Measurements from ENCODE around the gene TGFBR3. TPM values are rescaled to one million over a fixed set of nuclear protein-coding genes. Genes with fewer than 3 reads are reported as not detected.
A peak's percentile ranks its signal among the peaks of the same experiment; 100 is the strongest.

The TGFBR3 gene
- total and polyA plus RNA-seq, 2 of the 13 experiments (the other 11 are each of a cell fraction or from before 2014, with no cell fraction given): 76.5 to 195 TPM

DNA sequence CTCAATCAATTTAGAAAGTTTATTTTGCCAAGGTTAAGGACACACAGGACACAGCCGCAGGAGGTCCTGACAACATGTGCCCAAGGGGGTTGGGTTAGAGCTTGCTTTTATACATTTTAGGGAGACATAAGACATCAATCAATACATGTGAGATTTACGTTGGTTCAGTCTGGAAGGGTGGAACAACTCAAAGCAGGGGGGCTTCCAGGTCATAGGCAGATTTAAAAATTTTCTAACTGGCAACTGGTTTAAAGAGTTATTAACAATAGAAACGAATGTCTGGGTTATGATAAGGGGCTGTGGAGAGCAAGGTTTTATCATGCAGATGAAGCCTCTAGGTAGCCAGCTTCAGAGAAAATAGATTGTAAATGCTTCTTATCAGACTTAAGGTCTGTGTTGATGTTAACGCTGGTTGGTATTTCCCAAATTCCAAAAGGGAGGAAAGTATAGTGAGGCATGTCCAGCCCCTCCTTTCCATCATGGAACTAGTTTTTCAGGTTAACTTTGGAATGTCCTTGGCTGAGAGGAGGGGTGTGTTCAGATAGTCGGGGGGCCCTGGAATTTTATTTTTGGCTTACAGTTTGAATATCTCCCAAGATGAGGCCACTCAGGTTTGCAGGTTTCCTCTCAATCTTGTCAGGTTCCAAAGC is 31.0 kb upstream of the TGFBR3 start (continued):
- TF ChIP-seq, protein P1, sequence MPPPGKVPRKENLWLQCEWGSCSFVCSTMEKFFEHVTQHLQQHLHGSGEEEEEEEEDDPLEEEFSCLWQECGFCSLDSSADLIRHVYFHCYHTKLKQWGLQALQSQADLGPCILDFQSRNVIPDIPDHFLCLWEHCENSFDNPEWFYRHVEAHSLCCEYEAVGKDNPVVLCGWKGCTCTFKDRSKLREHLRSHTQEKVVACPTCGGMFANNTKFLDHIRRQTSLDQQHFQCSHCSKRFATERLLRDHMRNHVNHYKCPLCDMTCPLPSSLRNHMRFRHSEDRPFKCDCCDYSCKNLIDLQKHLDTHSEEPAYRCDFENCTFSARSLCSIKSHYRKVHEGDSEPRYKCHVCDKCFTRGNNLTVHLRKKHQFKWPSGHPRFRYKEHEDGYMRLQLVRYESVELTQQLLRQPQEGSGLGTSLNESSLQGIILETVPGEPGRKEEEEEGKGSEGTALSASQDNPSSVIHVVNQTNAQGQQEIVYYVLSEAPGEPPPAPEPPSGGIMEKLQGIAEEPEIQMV (CRISPR knock-in tag; IDR thresholded peaks at IDR 0.05; ENCODE audit: low read depth): no peak
- TF ChIP-seq, protein P2, sequence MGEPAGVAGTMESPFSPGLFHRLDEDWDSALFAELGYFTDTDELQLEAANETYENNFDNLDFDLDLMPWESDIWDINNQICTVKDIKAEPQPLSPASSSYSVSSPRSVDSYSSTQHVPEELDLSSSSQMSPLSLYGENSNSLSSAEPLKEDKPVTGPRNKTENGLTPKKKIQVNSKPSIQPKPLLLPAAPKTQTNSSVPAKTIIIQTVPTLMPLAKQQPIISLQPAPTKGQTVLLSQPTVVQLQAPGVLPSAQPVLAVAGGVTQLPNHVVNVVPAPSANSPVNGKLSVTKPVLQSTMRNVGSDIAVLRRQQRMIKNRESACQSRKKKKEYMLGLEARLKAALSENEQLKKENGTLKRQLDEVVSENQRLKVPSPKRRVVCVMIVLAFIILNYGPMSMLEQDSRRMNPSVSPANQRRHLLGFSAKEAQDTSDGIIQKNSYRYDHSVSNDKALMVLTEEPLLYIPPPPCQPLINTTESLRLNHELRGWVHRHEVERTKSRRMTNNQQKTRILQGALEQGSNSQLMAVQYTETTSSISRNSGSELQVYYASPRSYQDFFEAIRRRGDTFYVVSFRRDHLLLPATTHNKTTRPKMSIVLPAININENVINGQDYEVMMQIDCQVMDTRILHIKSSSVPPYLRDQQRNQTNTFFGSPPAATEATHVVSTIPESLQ (CRISPR knock-in tag; conservative IDR thresholded peaks at IDR 0.05): no peak
- TF ChIP-seq ZSCAN21 (CRISPR knock-in tag; IDR thresholded peaks at IDR 0.05; ENCODE audit: borderline replicate concordance): no peak
- TF ChIP-seq LCORL (IDR thresholded peaks at IDR 0.05): no peak
- no peak for TF ChIP-seq LCORL (CRISPR knock-in tag; IDR thresholded peaks at IDR 0.05)

DNA sequence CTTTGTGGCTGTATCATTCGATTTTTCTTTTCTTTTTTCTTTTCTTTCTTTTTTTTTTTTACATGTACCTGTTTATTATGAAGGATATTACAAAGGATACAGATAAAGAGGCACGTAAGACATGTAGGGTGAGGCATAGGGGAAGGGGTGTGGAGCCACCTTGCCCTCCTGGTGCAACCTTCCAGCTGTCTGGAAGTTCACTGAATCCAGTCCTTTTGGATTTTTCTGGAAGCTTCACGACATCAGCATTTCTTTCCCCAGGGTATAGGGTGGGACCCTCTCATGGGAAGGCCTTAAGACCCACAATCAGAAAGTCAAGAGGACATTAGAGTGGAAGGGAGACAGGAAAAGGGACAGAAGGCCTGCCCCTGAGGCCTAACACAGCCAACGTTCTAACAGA is 30.1 kb upstream of the TGFBR3 start:
- Histone ChIP-seq H3K79me2 (ENCODE audit: insufficient read depth, low read length) (no peaks in the 10 kb centered on the region), H3K9me3 (ENCODE audit: low read length) (no peaks in the 10 kb centered on the region), H3K36me3 (replicated peaks in 1 of 2; ENCODE audit: control insufficient read depth in 1 of 2, insufficient read depth in 2 of 2, low read length in 2 of 2) (no peaks in the 10 kb centered on the region), H3K4me1 (ENCODE audit: insufficient read depth, low read length) (peaks cover 26% of the 10 kb centered on the region), H3K9ac (ENCODE audit: insufficient read depth, low read depth, low read length) (no peak overlapping the region), H4K20me1 (ENCODE audit: insufficient read depth, low read length) (no peaks in the 10 kb centered on the region), H3K27ac (ENCODE audit: extremely low read length, insufficient read depth, low read length) (no peak overlapping the region), H3K27me3 (ENCODE audit: control insufficient read depth in 1 of 2, insufficient read depth in 2 of 2, low read length in 2 of 2) (no peaks in the 10 kb centered on the region; a peak in 1 of 5 replicates), H3K4me2 (ENCODE audit: low read depth, low read length) (peak overlapping the region; percentile 51; the same call in 1 of the 2 replicates), H2AFZ (ENCODE audit: low read length) (no peak overlapping the region), H3K4me3 (replicated peaks in 1 of 3; ENCODE audit: insufficient read depth in 1 of 3, low read depth in 2 of 3, low read length in 3 of 3) (no peak overlapping the region; a peak in 1 of 6 replicates)
- intact Hi-C loops (cut with micrococcal nuclease; ENCODE audit: unreplicated experiment) (no loop called here), in situ Hi-C loops (cut with HindIII; ENCODE audit: extremely low pct_ligation_motif_present, low pct_unique_long_range_greater_than_20kb) (no loop called here)
- TF ChIP-seq MAFK (conservative IDR thresholded peaks at IDR 0.05 in 1 of 2, IDR thresholded peaks at IDR 0.05 in 1 of 2; ENCODE audit: low read length in 2 of 2) (no peak), RXRB (CRISPR knock-in tag; IDR thresholded peaks at IDR 0.05; ENCODE audit: borderline replicate concordance) (no peak), ZZZ3 (CRISPR knock-in tag; IDR thresholded peaks at IDR 0.05; ENCODE audit: borderline replicate concordance) (no peak), ESRRA (CRISPR knock-in tag; IDR thresholded peaks at IDR 0.05; ENCODE audit: low read depth) (no peak), HNRNPK (IDR thresholded peaks at IDR 0.05; ENCODE audit: low read depth, low read length, poor library complexity, severe bottlenecking) (no peak), NFE2L1 (CRISPR knock-in tag; IDR thresholded peaks at IDR 0.05; ENCODE audit: borderline replicate concordance) (no peak), ISX (CRISPR knock-in tag; conservative IDR thresholded peaks at IDR 0.05) (no peak), ZNF572 (CRISPR knock-in tag; IDR thresholded peaks at IDR 0.05) (no peak), NR1H2 (CRISPR knock-in tag; IDR thresholded peaks at IDR 0.05; ENCODE audit: borderline replicate concordance, low read depth) (no peak), FOXA1 (IDR thresholded peaks at IDR 0.05) (no peak), FOXA1 (CRISPR knock-in tag; IDR thresholded peaks at IDR 0.05) (no peak)
- 20% methylated on average over 4 of the region's 4 CpGs for WGBS (ENCODE audit: low lambda C conversion rate)
- ChIA-PET POLR2A (no interaction called here), CTCF (ENCODE audit: low intra/inter-chr PET ratio, low total read pairs) (no interaction called here)
- ATAC-seq (no peak; the same call in 1 of the 3 replicates), DNase-seq (ENCODE audit: low spot score) (no peak), FAIRE-seq (no peak)
- no TSS peak for BruUV-seq (replicated peaks)
